Measurements from ENCODE around the gene TMEM255B. TPM values are rescaled to one million over a fixed set of nuclear protein-coding genes. Genes with fewer than 3 reads are reported as not detected.

The TMEM255B gene
- polyA plus RNA-seq, 6 donors from 2014 or later = 0.05 to 1.5 (median 0.65) TPM

- peaks cover 0 to 19% (median 11%) of the 10 kb centered on the region in 3 donors for H3K4me1 Mint-ChIP-seq
- H3K36me3 Mint-ChIP-seq = no peaks in the 10 kb centered on the region
- DNase-seq (no peak), ATAC-seq (ENCODE audit: low read depth in 2 of 2) (no peak)
- H3K27ac Mint-ChIP-seq = no peak overlapping the region
- H3K27me3 Mint-ChIP-seq = peaks cover 0 to 10% (median 9%) of the 10 kb centered on the region in 3 donors
- peaks cover 0 to 5% (median 0%) of the 10 kb centered on the region in 7 donors for H3K9me3 Mint-ChIP-seq
- peak overlapping the region in 1 of 8 donors; percentile 80 for H3K4me3 Mint-ChIP-seq
These were observed 83.5 kb downstream of the TMEM255B start for GRCh38 chr13:113842336-113843062.

- Mint-ChIP-seq H3K4me1 (peaks cover 0 to 13% (median 11%) of the 10 kb centered on the region in 3 donors), H3K36me3 (no peaks in the 10 kb centered on the region), H3K27ac (no peak overlapping the region), H3K27me3 (peaks cover 0 to 15% (median 10%) of the 10 kb centered on the region in 3 donors), H3K9me3 (peaks cover 0 to 5% (median 0%) of the 10 kb centered on the region in 7 donors), H3K4me3 (no peak overlapping the region)
- DNase-seq = no peak
- ATAC-seq (ENCODE audit: low read depth in 2 of 2) = no peak
These were observed 84.1 kb downstream of the TMEM255B start for GRCh38 chr13:113843063-113843654.

- ATAC-seq (ENCODE audit: low read depth in 2 of 2) (no peak), DNase-seq (no peak)
- Mint-ChIP-seq H3K27me3 (peaks cover 0 to 15% (median 10%) of the 10 kb centered on the region in 3 donors), H3K4me1 (peaks cover 0 to 13% (median 11%) of the 10 kb centered on the region in 3 donors), H3K9me3 (peaks cover 0 to 5% (median 0%) of the 10 kb centered on the region in 7 donors), H3K27ac (peak overlapping the region in 1 of 6 donors; percentile 71), H3K36me3 (no peaks in the 10 kb centered on the region), H3K4me3 (peak overlapping the region in 1 of 8 donors; percentile 6)
These were observed 85.0 kb downstream of the TMEM255B start for GRCh38 chr13:113843864-113844556.

GRCh38 chr13:113845055-113845454 lies 86.0 kb downstream of the TMEM255B start:
- H3K4me3 Mint-ChIP-seq = peak overlapping the region in 1 of 8 donors; percentile 22
- peaks cover 0 to 13% (median 11%) of the 10 kb centered on the region in 3 donors for H3K4me1 Mint-ChIP-seq
- peaks cover 0 to 5% (median 0%) of the 10 kb centered on the region in 7 donors for H3K9me3 Mint-ChIP-seq
- no peak for DNase-seq
- peaks cover 0 to 15% (median 10%) of the 10 kb centered on the region in 3 donors for H3K27me3 Mint-ChIP-seq
- no peaks in the 10 kb centered on the region for H3K36me3 Mint-ChIP-seq
- ATAC-seq (ENCODE audit: low read depth in 2 of 2) = no peak
- H3K27ac Mint-ChIP-seq = no peak overlapping the region

- peaks cover 0 to 13% (median 11%) of the 10 kb centered on the region in 3 donors for H3K4me1 Mint-ChIP-seq
- DNase-seq = no peak
- no peaks in the 10 kb centered on the region for H3K36me3 Mint-ChIP-seq
- no peak for ATAC-seq (ENCODE audit: low read depth in 2 of 2)
- no peak overlapping the region for H3K27ac Mint-ChIP-seq
- peaks cover 0 to 5% (median 0%) of the 10 kb centered on the region in 7 donors for H3K9me3 Mint-ChIP-seq
- peaks cover 0 to 15% (median 10%) of the 10 kb centered on the region in 3 donors for H3K27me3 Mint-ChIP-seq
- H3K4me3 Mint-ChIP-seq = peak overlapping the region in 1 of 8 donors; percentile 59
These were observed 87.0 kb downstream of the TMEM255B start for GRCh38 chr13:113845723-113846635.

- H3K4me3 Mint-ChIP-seq = no peak overlapping the region
- no peak overlapping the region for H3K27ac Mint-ChIP-seq
- peaks cover 0 to 5% (median 0%) of the 10 kb centered on the region in 7 donors for H3K9me3 Mint-ChIP-seq
- DNase-seq (no peak), ATAC-seq (ENCODE audit: low read depth in 2 of 2) (no peak)
- H3K36me3 Mint-ChIP-seq = no peaks in the 10 kb centered on the region
- H3K4me1 Mint-ChIP-seq = peaks cover 0 to 8% (median 8%) of the 10 kb centered on the region in 3 donors
- H3K27me3 Mint-ChIP-seq = peaks cover 0 to 15% (median 10%) of the 10 kb centered on the region in 3 donors
These were observed 87.8 kb downstream of the TMEM255B start for GRCh38 chr13:113846636-113847318.

- Mint-ChIP-seq H3K4me1 (peaks cover 0 to 4% (median 0%) of the 10 kb centered on the region in 3 donors), H3K27ac (peak overlapping the region in 1 of 6 donors; percentile 68), H3K4me3 (no peak overlapping the region), H3K9me3 (peaks cover 0 to 5% (median 0%) of the 10 kb centered on the region in 7 donors), H3K36me3 (no peaks in the 10 kb centered on the region), H3K27me3 (peaks cover 0 to 17% (median 10%) of the 10 kb centered on the region in 3 donors)
- DNase-seq = no peak
- no peak for ATAC-seq (ENCODE audit: low read depth in 2 of 2)
These were observed 89.0 kb downstream of the TMEM255B start for GRCh38 chr13:113848020-113848419.

- Mint-ChIP-seq H3K27ac (no peak overlapping the region), H3K4me3 (no peak overlapping the region), H3K4me1 (peaks cover 0 to 4% (median 0%) of the 10 kb centered on the region in 3 donors), H3K27me3 (peaks cover 0 to 22% (median 10%) of the 10 kb centered on the region in 3 donors), H3K36me3 (no peaks in the 10 kb centered on the region), H3K9me3 (peaks cover 0 to 5% (median 0%) of the 10 kb centered on the region in 7 donors)
- no peak for ATAC-seq (ENCODE audit: low read depth in 2 of 2)
- DNase-seq = no peak
These were observed 89.6 kb downstream of the TMEM255B start for GRCh38 chr13:113848431-113849260.

- Mint-ChIP-seq H3K4me3 (no peak overlapping the region), H3K36me3 (no peaks in the 10 kb centered on the region), H3K4me1 (peaks cover under 1 to 2% (median 1%) of the 10 kb centered on the region in 3 donors), H3K27me3 (peaks cover 0 to 22% (median 7%) of the 10 kb centered on the region in 3 donors), H3K27ac (no peak overlapping the region), H3K9me3 (peaks cover 0 to 4% (median 0%) of the 10 kb centered on the region in 7 donors)
- DNase-seq (no peak), ATAC-seq (ENCODE audit: low read depth in 2 of 2) (no peak)
These were observed 90.5 kb downstream of the TMEM255B start for GRCh38 chr13:113849546-113849945.

GRCh38 chr13:113849981-113850721 lies 91.1 kb downstream of the TMEM255B start:
- no peak for ATAC-seq (ENCODE audit: low read depth in 2 of 2)
- DNase-seq = no peak
- Mint-ChIP-seq H3K27me3 (peaks cover 0 to 28% (median 7%) of the 10 kb centered on the region in 3 donors), H3K27ac (no peak overlapping the region), H3K4me3 (no peak overlapping the region), H3K9me3 (peaks cover 0 to 4% (median 0%) of the 10 kb centered on the region in 7 donors), H3K36me3 (no peaks in the 10 kb centered on the region), H3K4me1 (peaks cover 3 to 6% (median 5%) of the 10 kb centered on the region in 3 donors)
